ENCODE results near the gene BIN1. TPM values are rescaled to one million over a fixed set of nuclear protein-coding genes. Genes with fewer than 3 reads are reported as not detected.

The BIN1 gene
- total RNA-seq, 1 donor from 2014 or later = 131 TPM

DNA sequence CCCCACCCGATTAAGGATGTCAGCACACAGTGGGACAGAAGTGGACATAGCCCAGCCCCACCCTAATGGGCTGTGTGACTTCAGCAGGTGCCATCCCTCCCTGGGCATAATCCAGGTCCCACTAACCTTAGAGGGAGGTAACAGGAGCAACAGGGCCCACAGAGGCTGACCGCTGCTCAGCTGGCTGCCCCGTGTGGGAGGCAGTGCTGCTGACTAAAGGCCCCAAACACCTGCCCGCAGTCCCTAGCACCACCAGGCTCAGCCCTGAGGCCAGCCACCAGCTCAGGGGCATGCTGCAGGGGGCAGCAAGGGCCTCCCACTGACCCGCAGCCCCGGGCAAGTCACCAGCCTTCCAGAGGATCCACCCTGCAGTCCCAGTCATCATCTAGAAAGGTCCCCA is 14.6 kb downstream of the BIN1 start:
- no peak for DNase-seq (ENCODE audit: low spot score)

DNA sequence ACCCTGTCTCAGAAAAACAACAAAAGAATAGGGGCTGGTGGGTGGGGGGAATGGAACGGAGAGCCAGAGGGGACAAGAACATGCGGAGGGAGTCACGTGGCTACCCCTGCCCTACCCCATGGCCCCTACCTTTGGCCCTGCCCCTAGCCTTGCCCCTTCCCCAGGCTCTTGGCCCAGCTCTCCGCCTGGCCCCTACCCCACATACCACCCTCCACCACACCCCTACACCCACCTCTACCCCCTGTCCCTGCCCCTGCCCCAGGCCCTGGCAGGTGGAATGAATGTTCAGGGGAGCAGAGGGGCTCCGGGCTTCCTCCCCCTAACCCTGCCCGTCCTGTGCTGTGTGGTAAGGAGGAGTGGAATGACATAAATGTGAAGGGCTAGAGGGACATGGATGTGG is 15.1 kb downstream of the BIN1 start:
- DNase-seq (ENCODE audit: low spot score) = no peak

DNA sequence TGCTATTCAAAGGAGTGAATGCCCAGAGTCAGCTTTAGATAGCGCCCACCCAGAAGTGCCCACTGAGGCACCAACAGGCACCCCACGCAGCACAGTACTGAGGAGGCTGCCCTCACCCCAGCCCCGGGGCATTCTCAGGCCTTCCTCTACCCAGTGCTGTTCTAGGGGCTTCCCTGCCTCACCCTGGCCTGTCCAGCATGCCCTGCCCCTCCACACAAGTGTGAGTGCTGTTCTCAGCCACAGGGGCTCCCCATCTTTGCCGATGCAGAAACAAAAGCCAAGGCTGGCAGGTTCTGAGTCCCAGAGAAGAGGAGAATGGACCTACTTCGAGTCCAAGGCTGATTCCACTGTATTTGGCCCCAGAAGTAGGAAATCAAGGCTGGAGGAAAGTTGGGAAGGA is 15.8 kb downstream of the BIN1 start:
- DNase-seq (ENCODE audit: low spot score) = no peak

DNA sequence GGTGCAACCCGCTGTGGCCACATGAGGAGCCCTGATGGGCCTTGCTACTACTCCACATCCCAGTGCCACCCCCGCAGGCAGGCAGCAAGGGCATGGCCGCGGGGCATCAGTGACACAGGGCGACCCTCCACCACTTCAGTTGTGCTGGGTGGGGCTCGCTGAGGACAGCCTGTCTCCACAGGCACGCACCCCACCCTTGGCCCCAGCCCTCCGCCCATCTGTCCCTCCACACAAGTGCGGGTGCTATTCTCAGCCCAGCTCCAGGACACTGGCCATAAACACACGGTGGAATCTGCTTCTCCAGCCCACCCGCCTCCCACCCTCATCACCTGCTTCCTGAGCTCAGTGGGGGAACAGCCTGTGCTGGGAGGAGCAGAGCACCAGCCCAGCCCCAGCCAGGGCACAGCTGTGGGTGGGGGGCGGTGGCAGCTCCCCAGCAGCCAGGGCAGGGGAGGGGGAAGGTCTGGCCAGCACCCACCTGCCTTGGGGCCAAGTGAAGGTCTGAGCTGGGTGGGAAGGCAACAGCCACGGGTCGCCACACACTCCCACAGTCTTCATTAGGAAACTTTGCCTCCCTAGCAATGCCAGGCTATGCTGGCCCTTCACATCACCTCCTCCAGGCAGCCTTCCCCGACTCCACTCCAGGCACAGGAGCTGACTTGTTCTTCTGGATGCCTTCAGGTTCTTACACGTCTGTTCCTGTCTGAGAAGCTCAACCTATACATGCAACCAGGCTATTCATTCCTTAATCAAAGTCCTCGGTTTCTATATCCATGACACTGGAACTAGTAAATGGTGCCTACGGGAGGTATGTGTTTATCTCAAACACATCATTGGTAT is 16.5 kb downstream of the BIN1 start:
- no peak for DNase-seq (ENCODE audit: low spot score)

DNA sequence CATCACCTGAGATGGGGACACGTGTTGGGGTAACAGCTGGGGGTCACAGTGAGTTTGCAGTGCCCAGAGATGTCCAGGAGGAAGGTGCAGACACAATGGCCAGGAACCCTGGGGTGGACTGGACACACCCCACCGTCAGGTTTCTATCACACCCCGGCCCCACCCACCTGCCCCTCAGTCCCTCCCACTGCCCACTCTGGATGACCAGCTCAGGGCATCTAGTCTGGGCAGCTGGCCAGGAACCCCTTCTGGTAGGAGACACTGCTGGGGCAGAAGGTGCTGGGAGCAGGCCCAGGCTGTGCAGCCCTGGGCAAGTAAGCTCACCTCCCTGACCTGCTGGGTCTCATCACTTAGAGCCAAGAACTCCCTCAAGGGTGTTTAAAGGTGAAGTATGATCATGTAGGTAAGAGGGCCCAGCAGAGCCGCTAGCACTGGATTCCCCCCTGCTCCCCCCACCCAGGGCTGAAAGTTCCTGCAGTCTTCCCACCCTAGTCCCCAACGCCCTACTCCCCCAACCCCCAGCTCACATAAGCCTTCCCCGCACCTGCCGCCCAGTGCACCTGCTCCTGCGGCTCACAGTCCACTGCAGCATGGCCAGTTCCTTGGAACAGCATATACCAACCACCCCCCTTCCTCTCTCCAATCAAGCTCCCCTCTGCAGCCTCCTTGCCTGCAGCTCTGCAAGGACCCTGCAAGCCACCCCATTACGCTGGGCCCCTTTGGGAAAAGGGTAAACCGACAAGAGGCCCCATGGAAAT is 17.3 kb downstream of the BIN1 start:
- no peak for DNase-seq (ENCODE audit: low spot score)

DNA sequence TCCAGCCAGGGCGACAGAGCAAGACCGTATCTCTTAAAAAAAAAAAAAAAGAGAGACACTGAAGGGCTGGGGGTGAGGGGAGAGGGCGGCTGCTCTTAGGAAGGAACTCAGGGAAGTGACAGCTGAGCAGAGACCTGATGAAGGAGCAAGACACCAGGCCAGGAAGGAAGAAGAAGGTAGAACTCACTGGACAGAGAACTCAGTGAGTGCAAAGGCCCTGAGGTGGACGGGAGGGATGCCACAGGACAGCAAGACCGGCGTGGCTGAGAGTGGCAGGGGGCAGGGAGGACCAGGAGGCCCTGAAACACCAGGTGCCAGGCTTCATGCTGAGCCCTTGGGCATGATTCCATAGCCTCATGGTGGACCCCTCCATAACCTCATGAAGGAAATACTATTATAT is 18.2 kb downstream of the BIN1 start:
- DNase-seq (ENCODE audit: low spot score) = no peak

DNA sequence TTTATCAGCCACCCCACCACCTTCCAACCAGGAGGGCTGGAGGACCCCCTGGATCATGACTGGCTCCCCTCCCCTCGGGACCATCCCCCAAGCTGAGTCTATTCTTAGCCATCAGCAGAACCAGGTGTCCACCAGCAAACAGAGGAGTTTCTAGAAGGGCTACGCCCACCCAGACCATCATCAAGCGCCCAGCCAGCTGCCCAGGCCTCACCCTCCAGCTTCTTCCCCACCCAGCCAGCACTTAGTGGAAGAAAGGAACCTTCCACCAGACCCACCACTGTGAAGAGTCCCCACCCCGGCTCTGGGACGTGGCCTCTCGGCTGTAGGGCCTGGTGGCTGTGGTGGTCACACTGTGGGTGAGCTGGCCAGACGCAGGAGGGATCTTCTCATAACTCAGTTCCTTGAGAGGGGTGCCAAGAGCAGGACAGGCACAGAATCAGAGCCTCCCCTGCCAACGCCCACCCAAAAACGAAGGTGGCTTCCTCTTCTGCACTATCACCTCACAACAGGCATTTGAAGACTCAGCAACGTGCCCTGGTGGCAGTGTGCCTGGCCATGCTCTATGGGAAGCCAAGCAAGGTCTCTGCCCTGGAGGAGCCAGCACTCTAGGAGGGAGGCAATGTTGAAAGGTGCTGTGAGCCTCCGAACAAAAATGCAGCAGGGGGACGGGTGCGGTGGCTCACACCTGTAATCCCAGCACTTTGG is 19.0 kb downstream of the BIN1 start:
- no peak for DNase-seq (ENCODE audit: low spot score)

DNA sequence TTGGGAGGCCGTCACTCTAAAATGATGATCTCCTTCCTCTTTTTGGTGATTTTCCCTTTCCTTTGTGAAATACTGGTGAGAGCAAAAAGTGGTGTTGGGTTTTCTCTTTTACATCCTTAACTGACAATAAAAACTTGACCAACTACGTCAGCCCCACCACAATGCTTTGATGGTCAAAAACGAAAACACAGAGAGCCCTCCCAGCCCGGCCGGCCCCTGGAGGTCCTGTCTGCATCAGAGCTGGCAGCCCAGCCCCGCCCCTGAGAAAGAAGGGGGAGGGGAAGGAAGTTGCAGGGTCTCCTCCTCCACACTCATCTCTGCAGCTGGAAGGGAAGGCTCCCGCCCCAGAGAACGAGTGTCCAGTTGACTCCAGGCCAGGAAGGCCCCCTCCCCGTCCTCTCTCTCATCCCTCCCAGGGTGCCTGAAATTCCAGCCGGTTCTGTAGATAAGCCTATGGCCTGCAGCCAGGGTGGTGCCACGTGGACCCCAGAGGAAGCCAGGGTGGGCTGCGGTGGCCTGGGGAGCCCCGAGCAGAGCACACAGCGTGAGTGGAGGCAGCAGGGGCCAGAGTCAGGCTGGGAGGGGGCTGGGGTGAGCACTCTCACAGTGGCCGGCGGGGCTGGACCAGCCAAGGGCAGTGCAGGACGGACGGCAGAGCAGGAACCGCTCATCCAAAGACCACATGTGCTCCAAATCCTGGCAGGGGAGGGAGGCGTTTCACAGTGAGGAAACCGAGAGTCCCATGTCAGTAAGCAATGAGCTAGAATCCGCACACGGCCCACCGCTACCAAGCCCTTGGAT is 19.8 kb downstream of the BIN1 start:
- no peak for DNase-seq (ENCODE audit: low spot score)

DNA sequence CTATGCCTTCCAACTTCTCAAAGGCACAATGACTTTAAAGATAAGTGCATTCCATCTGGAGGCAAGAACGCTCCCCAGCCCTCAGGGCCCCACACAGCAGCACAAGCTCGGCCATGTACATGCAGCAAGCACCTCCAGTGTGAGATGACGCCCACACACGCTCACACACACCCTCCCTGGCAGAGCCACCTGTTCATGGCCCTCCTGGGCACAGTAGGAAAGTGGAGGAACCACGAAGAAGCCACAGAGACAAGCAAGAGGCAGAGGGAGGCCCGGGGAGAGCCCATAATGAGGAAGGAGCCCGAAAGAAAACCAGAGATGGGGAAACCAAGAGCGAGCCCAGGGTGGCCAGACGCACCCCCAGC is 21.7 kb downstream of the BIN1 start:
- peak; percentile 36 for DNase-seq (ENCODE audit: low spot score)

DNA sequence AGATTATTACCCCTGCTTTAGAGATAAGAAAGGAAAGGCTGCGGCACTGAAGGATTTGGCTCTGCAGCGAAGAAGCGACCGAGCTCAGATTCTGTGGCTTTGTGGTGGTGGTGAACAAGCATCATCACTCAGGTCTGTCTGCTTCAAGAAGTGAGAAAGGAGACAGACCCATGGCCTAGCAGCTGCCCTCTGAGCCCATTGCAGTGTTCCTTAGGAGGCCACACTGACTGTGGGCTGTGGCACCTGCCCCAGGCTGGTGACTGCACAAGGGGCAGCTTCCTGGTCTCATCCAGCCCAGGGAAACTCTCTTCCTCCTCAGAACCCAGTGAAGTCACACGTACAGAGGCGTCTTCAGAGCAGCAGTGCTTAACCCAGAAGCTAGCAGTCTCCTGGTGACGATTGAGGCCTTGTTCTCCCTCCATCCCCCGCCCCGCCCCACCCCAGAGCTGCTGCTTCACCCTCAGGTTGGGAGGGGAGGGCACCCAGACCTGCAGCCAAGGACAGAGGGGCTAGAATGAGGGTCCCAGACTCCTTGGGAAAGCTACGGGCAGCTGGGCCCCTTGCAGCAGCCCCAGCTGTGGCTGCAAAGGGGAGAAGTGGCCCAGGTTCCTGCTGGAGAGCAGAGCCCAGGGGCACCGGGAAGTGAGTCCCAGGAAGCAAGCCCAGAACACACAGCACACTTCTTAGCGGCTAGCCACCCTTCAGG is 22.2 kb downstream of the BIN1 start:
- no peak for DNase-seq (ENCODE audit: low spot score)

DNA sequence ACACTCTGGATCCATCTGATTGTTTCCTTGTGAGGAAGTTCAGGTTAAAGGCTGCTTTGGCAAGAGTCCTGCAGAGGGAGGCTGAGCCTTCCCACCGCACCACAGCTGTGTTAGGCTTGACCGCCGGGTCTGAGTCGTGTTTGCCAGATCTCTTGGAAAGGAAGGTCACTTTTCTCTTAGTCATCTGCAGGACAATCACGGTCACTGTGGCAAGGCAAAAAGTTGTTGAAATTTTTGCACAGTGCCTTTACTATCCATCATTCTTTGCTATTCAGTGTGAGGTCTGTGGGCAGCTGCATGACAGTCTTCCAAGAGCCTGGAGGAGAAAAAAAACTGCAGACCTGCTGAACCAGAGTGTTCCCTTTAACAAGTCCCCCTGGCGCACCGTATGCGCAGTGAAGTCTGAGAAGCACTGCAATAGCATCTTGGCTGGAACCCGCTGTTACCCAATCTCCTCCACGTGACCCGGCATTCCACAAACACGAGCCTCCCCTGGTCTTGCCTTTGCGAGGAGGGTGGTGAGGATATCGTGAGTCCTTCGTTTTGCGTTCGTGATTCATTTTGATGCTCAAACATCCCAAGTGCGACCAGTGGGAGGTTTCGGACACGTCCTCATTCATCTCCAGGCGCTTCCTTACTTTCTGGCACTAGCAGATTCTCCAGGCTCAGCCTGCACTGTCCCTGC is 23.0 kb downstream of the BIN1 start:
- DNase-seq (ENCODE audit: low spot score) = peak; percentile 84

DNA sequence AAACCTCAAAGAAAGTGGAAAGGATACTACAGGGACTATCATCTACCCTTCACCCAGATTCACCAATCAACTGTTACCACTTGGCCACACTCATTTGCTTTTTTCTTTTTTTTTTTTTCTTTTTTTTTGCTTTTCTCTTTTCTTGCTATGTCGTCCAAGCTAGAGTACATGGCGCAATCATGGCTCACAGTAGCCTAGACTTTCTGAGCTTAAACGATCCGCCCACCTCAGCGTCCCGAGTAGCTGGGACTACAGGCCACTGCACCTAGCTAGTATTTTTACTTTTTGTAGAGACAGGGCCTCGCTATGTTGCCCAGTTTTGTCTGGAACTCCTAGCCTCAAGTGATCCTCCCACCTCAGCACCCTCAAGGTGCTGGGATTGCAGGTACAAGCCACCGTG is 24.0 kb downstream of the BIN1 start:
- no peak for DNase-seq (ENCODE audit: low spot score)

DNA sequence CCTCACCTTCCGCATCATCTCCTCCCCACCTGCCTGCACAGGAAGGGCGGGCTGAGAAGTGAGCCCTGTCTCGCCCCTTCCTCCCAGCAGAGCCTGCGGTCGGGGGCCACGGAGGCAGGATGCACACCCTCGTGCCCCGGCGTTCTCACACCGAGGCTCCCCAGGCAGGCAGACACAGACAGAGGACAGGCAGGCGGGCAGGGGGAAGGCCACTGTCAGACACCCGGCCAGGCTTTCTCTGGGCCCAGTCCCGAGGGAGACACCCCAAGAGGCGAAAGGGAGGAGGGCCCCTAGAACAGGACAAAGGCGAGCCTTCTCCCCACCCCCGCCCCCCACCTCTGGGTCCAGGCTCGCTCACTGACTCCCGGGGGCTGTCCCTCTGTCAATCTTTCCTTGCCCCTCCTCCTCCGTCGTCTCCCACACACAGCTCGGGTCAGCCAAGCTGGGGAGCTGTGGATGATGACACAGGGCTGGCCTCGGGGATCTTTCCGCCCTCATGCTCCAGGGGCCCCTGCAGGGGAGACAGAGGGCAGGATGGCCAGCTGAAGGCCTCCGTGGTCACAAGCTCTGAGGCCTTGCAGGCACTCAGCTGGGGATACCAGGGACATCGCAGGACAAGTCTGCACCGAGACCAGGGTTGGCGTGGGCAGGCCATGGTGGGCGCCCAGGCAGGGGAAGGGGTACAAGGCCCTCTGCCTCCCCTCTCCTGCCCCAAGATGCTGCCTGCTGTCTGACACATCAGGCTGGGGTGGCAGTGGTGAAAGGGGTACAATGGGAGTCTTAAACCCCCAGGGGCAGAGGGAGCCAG is 24.9 kb downstream of the BIN1 start:
- DNase-seq (ENCODE audit: low spot score) = peak; percentile 40

DNA sequence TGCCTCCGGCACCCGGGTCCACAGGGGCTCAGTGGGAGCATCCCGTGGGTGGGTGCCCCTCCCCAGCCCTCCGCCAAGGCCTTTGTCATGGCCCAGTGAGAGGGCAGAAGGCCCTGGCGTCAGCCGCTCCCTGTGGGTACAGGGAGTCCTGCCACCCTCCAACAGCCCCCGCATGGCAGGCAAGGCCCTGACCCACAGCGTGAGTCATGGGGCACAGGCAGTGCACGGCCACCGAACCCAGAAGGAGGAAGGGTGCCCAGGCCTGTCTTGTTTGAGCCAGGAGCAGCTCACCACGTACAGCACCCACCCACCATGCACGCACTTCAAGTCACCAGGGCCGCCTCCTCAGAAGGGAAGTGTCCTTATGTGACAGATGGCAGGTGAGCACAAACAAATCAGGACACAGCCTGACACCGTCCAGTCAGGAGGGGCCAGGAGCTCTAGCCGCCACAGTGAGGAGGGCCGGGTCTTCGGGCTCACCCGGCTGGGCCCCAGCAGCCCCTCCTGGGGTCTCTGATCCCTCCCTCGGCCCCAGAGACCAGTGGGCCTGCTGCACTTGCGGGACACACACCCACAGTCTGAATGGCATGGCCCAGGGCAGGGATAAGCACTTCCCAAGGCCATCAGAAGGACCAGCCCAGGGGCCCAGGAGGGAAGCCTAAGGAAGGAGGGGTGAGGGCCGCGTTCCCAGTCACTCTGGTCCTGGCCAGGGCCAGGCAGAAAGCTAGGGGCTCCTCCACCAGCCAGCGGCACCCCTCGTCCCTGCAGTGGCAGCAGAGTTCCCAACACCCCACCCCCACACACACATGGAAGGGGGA is 25.8 kb downstream of the BIN1 start:
- peak; percentile 53 for DNase-seq (ENCODE audit: low spot score)

DNA sequence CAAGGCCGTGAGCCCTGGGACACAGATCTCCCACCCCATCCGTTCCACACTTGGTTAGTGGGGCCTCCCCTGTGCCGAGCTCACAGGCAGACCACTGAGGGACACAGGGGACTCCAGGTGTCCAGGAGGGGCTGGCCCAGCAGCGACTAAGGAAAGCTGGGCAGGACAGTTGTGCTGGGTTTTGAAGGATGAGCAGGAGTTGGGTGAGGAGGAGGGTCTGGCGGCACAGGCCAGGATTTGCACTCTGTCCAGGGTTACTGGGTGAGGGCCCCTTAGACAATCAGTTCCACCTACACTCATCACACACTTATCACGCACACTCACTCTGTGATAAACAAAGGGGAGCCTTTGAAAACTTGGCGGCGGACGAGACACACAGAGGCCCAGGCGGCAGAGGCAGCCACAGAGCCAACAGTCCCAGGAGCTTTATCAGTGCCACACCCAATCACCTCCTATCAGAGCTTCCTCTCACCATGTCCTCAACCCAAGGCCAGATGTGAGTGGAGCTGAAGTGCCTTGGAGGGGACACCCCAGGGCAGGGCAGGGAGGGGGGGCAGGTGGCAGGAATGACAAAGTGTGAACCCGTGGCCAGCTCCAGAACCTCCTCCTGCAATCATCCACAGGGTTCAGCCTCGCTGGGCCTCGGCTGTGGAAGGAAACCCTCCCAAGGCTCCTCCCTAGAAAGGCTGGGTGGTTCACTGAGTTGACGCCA is 26.6 kb downstream of the BIN1 start:
- peak; percentile 61 for DNase-seq (ENCODE audit: low spot score)

DNA sequence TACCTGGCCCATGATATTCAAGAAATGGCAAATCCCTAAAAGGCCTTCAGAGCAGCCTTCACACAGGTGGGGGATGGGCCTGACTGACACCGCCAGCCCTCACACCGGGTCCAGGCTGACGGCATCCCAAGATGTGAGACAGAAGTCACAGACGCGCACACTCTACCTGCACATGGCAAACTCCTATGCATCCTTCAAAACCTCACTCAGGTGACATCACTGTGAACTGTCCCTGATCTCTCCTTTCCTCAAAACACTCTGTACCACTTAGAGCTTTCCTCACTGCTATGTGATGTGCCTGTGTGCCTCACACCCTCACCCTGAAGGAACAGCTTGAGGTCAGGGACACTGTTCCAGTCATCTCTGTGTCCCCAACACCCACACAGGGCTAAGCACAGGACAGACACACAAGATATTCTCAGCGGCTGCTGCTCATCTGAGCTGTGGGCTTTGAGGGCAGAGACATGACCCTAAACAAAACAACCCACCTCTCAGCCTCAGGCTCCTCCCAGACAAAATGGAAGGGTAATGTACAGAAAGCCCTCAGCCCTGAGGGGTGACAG is 27.5 kb downstream of the BIN1 start:
- DNase-seq (ENCODE audit: low spot score) = no peak

DNA sequence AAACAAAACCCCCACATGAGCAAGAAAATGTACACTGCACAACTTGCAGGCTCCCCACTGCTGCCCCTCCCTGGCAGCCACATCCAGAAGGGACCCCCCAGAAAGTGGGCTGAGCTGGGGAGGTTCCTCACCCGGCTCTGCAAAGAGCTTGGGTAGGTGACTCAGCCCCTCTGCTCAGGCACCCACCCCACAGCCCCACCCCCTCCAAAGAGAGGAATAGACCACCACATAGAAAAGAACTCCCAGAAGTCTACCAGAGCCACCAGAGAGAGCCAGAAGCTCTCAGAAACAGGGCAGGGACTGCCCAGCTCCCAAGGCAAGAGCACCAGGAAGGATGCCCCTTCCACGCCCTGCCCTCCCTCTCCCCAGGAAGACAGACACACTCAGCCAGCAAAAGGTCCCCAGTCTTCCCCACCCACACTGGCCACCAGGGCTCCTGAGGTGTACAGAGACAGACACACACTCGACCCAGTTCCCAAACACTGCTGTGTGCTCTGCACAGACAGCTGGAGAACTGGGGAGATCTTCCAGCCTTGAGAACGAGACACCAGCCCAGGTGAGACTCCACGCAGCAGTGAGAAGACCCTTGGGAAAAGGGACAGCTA is 28.2 kb downstream of the BIN1 start:
- no peak for DNase-seq (ENCODE audit: low spot score)
